Adrenal gland (tissue), 12 donors: ENCODE data around the gene DMBX1. TPM values are rescaled to one million over a fixed set of nuclear protein-coding genes. Genes with fewer than 3 reads are reported as not detected.

ENCODE experiments used
- DNase-seq, 7 donors: peaks; one replicate each; pipeline ENCODE4 v3.0.0-alpha.2; 2019 to 2020
- H3K27ac ChIP-seq, 5 donors: fragments of 200-600 bp; sonication (generic) in 4 of 5; 1 replicate in 3 of 5; 2 replicates in 2 of 5; pipeline versions ENCODE4 v1.5.1 to v1.8.0; 2016 to 2020; ENCODE audit warnings: mild to moderate bottlenecking in 1 of 5
- H3K27me3 ChIP-seq: fragments of 200-600 bp; 2 replicates; pipeline ENCODE4 v1.8.0; 2021
- H3K36me3 ChIP-seq, 2 donors: fragments of 200-600 bp; replicated peaks in 1 of 2; 1 replicate in 1 of 2; 2 replicates in 1 of 2; pipeline versions ENCODE4 v1.5.1 to v1.8.0; 2018 to 2022
- H3K4me1 ChIP-seq, 2 donors: fragments of 200-600 bp; replicated peaks in 1 of 2; 1 replicate in 1 of 2; 2 replicates in 1 of 2; pipeline versions ENCODE4 v1.5.1 to v1.8.0; 2018 to 2021
- H3K4me3 ChIP-seq, 4 donors: fragments of 200-600 bp; sonication (generic) in 3 of 4; one replicate each; pipeline ENCODE4 v1.5.1; 2016 to 2018
- H3K9me3 ChIP-seq, 3 donors: fragments of 200-600 bp; sonication (generic) in 1 of 3; replicated peaks in 1 of 3; 1 replicate in 2 of 3; 2 replicates in 1 of 3; pipeline versions ENCODE4 v1.5.1 to v1.8.0; 2016 to 2021
- POLR2A ChIP-seq, 2 donors: fragments of 450-650 bp; IDR thresholded peaks; one replicate each; pipeline ENCODE4 v1.6.1; 2017; ENCODE audit warnings: antibody characterized with exemption in 2 of 2, mild to moderate bottlenecking in 2 of 2, moderate library complexity in 1 of 2
- WGBS, 4 donors: extraction: QIAGEN DNeasy Blood & Tissue Kit in 2 of 4; methylation state at CpG; one replicate each; pipeline versions ENCODE4 v1.1.5 to v1.1.7; 2013 to 2017; 5-methylcytosine and 5-hydroxymethylcytosine counted together
- intact Hi-C, 2 donors: fragments of 100-400 bp; cut with DNase I; formaldehyde crosslinking; loops; one replicate each; pipeline versions ENCODE4 v1.14.1 to v1.15.0; 2022 to 2023
- polyA plus RNA-seq, 3 donors: library from polyadenylated mRNA; stranded (reverse); fragments of 200-250 nt in 2 of 3; fragments of 350-450 nt in 1 of 3; fragmentation: Illumina TruSeq in 1 of 3; extraction: RNeasy Lipid Tissue Mini Kit (QIAGEN cat#74804) in 1 of 3; gene quantifications; one replicate each; pipeline ENCODE4 v1.2.3, GENCODE V29; 2013 to 2014
- total RNA-seq, 9 donors: library from RNA; depleted of rRNA in 4 of 9; stranded (reverse); fragments of >200 nt in 4 of 9; fragments of 120-200 nt in 1 of 9; fragmentation: NEBNext Ultra II Directional in 1 of 9; extraction: Animal tissue kit (Norgen Biotek cat#: 25700) in 1 of 9; gene quantifications; one replicate each; pipeline versions ENCODE4 v1.1.0 to v1.2.4, GENCODE V29; 2013 to 2023
- TF ChIP-seq, protein P1 (sequence below), 6 experiments: fragments of 450-650 bp in 4 of 6; fragments of 200-600 bp in 2 of 6; sonication (generic) in 1 of 6; IDR thresholded peaks; 1 replicate in 5 of 6; 2 replicates in 1 of 6; pipeline versions ENCODE4 v1.5.1 to v1.8.0; 2016 to 2021; ENCODE audit warnings: antibody characterized with exemption in 6 of 6, mild to moderate bottlenecking in 2 of 6, moderate library complexity in 1 of 6
- donor health status: healthy with polysubstance abuse.
- donor health status: Bipolar disorder and iron deficiency.
- donor health status: DM: yes; HTN: yes; CAD: no.
- donor health status: DM: no; HTN: no; CAD: no.
- donor health status: DM: no; HTN: no; CAD: no.
- donor health status: DM: yes; HTN: yes; CAD: no.

The DMBX1 gene
- total and polyA plus RNA-seq, 12 donors, result 0.07 to 0.16 (median 0.14) TPM; not detected in 9

- H3K4me3 ChIP-seq, result no peak overlapping the region
- H3K9me3 ChIP-seq, result no peaks in the 10 kb centered on the region
- no peak for DNase-seq
- no peaks in the 10 kb centered on the region for H3K36me3 ChIP-seq
- TF ChIP-seq POLR2A (IDR thresholded peaks at IDR 0.05), result no peak
- TF ChIP-seq, protein P1, sequence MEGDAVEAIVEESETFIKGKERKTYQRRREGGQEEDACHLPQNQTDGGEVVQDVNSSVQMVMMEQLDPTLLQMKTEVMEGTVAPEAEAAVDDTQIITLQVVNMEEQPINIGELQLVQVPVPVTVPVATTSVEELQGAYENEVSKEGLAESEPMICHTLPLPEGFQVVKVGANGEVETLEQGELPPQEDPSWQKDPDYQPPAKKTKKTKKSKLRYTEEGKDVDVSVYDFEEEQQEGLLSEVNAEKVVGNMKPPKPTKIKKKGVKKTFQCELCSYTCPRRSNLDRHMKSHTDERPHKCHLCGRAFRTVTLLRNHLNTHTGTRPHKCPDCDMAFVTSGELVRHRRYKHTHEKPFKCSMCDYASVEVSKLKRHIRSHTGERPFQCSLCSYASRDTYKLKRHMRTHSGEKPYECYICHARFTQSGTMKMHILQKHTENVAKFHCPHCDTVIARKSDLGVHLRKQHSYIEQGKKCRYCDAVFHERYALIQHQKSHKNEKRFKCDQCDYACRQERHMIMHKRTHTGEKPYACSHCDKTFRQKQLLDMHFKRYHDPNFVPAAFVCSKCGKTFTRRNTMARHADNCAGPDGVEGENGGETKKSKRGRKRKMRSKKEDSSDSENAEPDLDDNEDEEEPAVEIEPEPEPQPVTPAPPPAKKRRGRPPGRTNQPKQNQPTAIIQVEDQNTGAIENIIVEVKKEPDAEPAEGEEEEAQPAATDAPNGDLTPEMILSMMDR (IDR thresholded peaks at IDR 0.05), result no peak
- no peaks in the 10 kb centered on the region for H3K27me3 ChIP-seq
- intact Hi-C loops, result loop anchor here in 1 of 2 donors (5.0 kb wide), 2 partner anchors 124 to 191 kb away; no protein-coding TSS in a partner anchor
- H3K27ac ChIP-seq, result no peak overlapping the region
- 66 to 82% (median 71%) methylated on average over 4 to 6 of the region's 6 CpGs for WGBS, 4 donors
- peaks cover 5 to 10% of the 10 kb centered on the region in 2 donors for H3K4me1 ChIP-seq
Measured at GRCh38 chr1:46530791-46531409, 41.3 kb downstream of the DMBX1 start.

DNA sequence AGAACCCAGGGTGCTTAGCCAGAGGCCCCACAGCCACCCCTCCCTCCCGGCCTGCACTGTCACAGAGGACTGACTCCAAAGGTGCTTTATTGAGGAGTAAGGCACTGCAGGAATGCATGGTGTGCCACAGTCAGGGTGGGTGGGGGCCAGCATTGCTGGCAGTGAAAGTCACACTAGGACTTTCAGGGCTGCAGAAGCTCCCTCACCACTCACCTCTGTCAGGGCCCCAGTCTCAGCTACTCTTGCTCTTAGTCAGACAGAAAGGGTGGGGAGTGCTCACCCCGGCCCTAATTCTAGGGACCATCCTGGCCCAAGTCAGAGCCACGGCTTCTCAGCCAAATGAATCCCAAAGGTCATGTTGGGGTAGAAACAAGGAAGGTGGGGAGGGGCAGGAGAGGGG is 42.5 kb downstream of the DMBX1 start:
- H3K27me3 ChIP-seq, result no peaks in the 10 kb centered on the region
- no peak overlapping the region for H3K4me3 ChIP-seq
- WGBS, 4 donors, result 53 to 75% (median 64%) methylated on average over 3 of the region's 3 CpGs
- no peaks in the 10 kb centered on the region for H3K36me3 ChIP-seq
- H3K9me3 ChIP-seq, result no peaks in the 10 kb centered on the region
- no peak overlapping the region for H3K27ac ChIP-seq
- TF ChIP-seq, protein P1 (IDR thresholded peaks at IDR 0.05), result no peak
- TF ChIP-seq POLR2A (IDR thresholded peaks at IDR 0.05), result no peak
- no peak for DNase-seq
- intact Hi-C loops, result loop anchor here in 1 of 2 donors (5.0 kb wide), 2 partner anchors 125 to 190 kb away; no protein-coding TSS in a partner anchor
- peaks cover 5 to 10% of the 10 kb centered on the region in 2 donors for H3K4me1 ChIP-seq

GRCh38 chr1:46532498-46533178 is 43.0 kb downstream of the DMBX1 start:
- intact Hi-C loops, result loop anchor here in 1 of 2 donors (5.0 kb wide), 2 partner anchors 125 to 190 kb away; no protein-coding TSS in a partner anchor
- H3K27ac ChIP-seq, result peak overlapping the region in 2 of 5 donors; percentile 42 to 65
- TF ChIP-seq, protein P1 (IDR thresholded peaks at IDR 0.05), result peak; percentile 26 to 67 (median 52)
- peak in 1 of 2 donors; percentile 17 for TF ChIP-seq POLR2A (IDR thresholded peaks at IDR 0.05)

DNA sequence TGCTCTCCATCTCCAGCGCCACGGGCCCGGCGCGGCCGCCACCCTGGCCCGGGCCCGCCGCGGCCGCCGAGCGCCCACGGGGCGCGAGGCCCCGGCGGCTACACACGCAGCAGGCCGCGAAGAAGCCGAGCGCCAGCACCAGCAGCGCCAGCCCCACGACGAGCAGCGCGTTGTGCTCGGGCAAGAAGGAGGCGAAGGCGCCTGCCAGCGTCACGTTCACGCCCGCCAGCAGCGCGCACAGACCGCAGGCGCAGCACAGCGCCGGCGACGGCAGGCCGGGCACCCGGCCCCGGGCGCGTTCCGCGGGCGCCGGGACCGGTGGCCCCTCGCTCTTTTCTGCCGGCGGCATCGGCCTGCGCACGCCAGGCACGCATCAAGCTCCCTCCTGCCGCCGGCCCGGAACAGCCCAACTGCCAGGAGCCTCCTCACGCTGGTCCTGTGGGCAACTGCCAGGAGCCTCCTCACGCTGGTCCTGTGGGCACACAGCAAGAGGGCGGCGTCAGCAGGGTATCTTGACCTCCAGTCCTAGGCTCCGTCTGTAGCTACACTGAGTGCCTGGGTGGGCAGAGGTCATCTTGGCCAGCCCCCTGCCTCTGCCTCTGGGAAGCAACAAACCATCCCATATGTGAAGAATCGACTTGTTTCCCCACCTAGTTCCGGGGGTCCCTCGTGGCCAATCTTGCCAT is 43.7 kb downstream of the DMBX1 start:
- intact Hi-C loops, result loop anchor here in 1 of 2 donors (5.0 kb wide), 2 partner anchors 126 to 189 kb away; no protein-coding TSS in a partner anchor

More at GRCh38 chr1:46532498-46533178, 43.0 kb downstream of the DMBX1 start:
- DNase-seq, result peak; percentile 58 to 70 (median 62)
- WGBS, 4 donors, result 1 to 5% (median 1%) methylated on average over 4 to 31 of the region's 31 CpGs
- H3K9me3 ChIP-seq, result no peaks in the 10 kb centered on the region
- peaks cover 5 to 8% of the 10 kb centered on the region in 2 donors for H3K4me1 ChIP-seq
- H3K4me3 ChIP-seq, result peak overlapping the region in 1 of 4 donors; percentile 55
- peaks cover 5% of the 10 kb centered on the region for H3K27me3 ChIP-seq
- no peaks in the 10 kb centered on the region for H3K36me3 ChIP-seq

More for the DNA sequence above, 43.7 kb downstream of the DMBX1 start:
- Histone ChIP-seq H3K4me1 (peaks cover 5 to 6% of the 10 kb centered on the region in 2 donors), H3K36me3 (no peaks in the 10 kb centered on the region), H3K27ac (peak overlapping the region in 2 of 5 donors; percentile 42 to 65), H3K9me3 (no peaks in the 10 kb centered on the region), H3K27me3 (peaks cover 8% of the 10 kb centered on the region), H3K4me3 (peak overlapping the region in 1 of 4 donors; percentile 55)
- TF ChIP-seq, protein P1 (IDR thresholded peaks at IDR 0.05), result no peak
- no peak for TF ChIP-seq POLR2A (IDR thresholded peaks at IDR 0.05)
- 5 to 78% (median 41%) methylated on average over 3 to 71 of the region's 71 CpGs for WGBS, 4 donors
- peak in 4 of 7 donors; percentile 40 to 63 (median 42) for DNase-seq
